T follicular helper cell (primary cell): ENCODE data around the gene EPB41L4B.
"Not testable (repeated sequence)": the region's sequence is repeated elsewhere in the genome, so short reads cannot be mapped to it uniquely, and the experiment has no call there.

Source experiments
- DNase-seq: peaks from one replicate; pipeline ENCODE4 v3.0.0-alpha.2; 2020; ENCODE audit warnings: low read depth

The EPB41L4B gene

GRCh38 chr9:109162677-109163076 is 158.2 kb downstream of the EPB41L4B start:
- DNase-seq, result no peak

GRCh38 chr9:109161471-109161870 is 159.4 kb downstream of the EPB41L4B start:
- DNase-seq, result no peak

- no peak for DNase-seq
Observed at GRCh38 chr9:109159583-109159982, 161.3 kb downstream of the EPB41L4B start.

- no peak for DNase-seq
Observed at GRCh38 chr9:109158651-109159050, 162.2 kb downstream of the EPB41L4B start.

GRCh38 chr9:109156708-109157107 is 164.2 kb downstream of the EPB41L4B start:
- no peak for DNase-seq

GRCh38 chr9:109150925-109151545 is 169.8 kb downstream of the EPB41L4B start:
- DNase-seq, result no peak

GRCh38 chr9:109149722-109150121 is 171.1 kb downstream of the EPB41L4B start:
- no peak for DNase-seq

- DNase-seq, result no peak
Observed at GRCh38 chr9:109149089-109149488, 171.8 kb downstream of the EPB41L4B start.

- no peak for DNase-seq
Observed at GRCh38 chr9:109145051-109145450, 175.8 kb downstream of the EPB41L4B start.

- no peak for DNase-seq
Observed at GRCh38 chr9:109143881-109144562, 176.8 kb downstream of the EPB41L4B start.

- no peak for DNase-seq
Observed at GRCh38 chr9:109141375-109141774, 179.5 kb downstream of the EPB41L4B start.

GRCh38 chr9:109139851-109140250 is 181.0 kb downstream of the EPB41L4B start:
- DNase-seq, result no peak

GRCh38 chr9:109138421-109138820 is 182.4 kb downstream of the EPB41L4B start:
- no peak for DNase-seq

- DNase-seq, result no peak
Observed at GRCh38 chr9:109134167-109134578, 186.7 kb downstream of the EPB41L4B start.

- DNase-seq, result no peak
Observed at GRCh38 chr9:109133533-109133932, 187.3 kb downstream of the EPB41L4B start.

GRCh38 chr9:109132567-109133021 is 188.3 kb downstream of the EPB41L4B start:
- DNase-seq, result no peak

- no peak for DNase-seq
Observed at GRCh38 chr9:109129470-109130197, 191.2 kb downstream of the EPB41L4B start.

GRCh38 chr9:109126671-109127070 is 194.2 kb downstream of the EPB41L4B start:
- not testable (repeated sequence) for DNase-seq

- DNase-seq, result no peak
Observed at GRCh38 chr9:109124121-109124520, 196.7 kb downstream of the EPB41L4B start.

GRCh38 chr9:109122726-109123621 is 197.9 kb downstream of the EPB41L4B start:
- DNase-seq, result no peak
